ENCODE measurements around the gene NOCT. TPM values are rescaled to one million over a fixed set of nuclear protein-coding genes. Genes with fewer than 3 reads are reported as not detected.

The NOCT gene
- total RNA-seq, 1 donor from 2014 or later = 6.9 TPM

DNA sequence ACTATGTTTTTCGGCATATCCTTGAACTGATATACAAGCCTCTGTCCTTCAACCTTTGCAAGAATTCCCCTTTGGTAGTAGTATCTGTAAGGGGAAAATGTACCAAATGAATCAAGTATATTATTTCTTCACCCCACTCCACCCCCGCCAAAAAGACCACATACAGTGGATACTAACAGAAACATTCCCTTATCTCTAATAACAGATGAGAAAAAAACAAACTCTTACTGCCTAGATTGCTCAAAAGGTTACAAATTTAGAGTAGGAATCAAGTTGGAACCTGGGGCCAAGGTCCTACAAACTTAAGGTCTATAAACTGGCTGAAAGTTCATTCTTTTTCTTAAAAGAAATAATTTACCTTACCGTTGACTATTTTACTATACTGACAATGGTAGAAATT is 45.0 kb downstream of the NOCT start:
- TF ChIP-seq CTCF (IDR thresholded peaks at IDR 0.05; ENCODE audit: unreplicated experiment) = no peak
- no peak overlapping the region for H3K4me3 Mint-ChIP-seq
- H3K27ac Mint-ChIP-seq = no peak overlapping the region
- no peak for DNase-seq (ENCODE audit: low spot score in 2 of 2, unreplicated experiment in 2 of 2)
- no peaks in the 10 kb centered on the region for H3K9me3 Mint-ChIP-seq
- peaks cover 5% of the 10 kb centered on the region for H3K4me1 Mint-ChIP-seq
- H3K27me3 Mint-ChIP-seq (ENCODE audit: low read depth) = no peaks in the 10 kb centered on the region
- H3K36me3 Mint-ChIP-seq = peaks cover 43% of the 10 kb centered on the region

DNA sequence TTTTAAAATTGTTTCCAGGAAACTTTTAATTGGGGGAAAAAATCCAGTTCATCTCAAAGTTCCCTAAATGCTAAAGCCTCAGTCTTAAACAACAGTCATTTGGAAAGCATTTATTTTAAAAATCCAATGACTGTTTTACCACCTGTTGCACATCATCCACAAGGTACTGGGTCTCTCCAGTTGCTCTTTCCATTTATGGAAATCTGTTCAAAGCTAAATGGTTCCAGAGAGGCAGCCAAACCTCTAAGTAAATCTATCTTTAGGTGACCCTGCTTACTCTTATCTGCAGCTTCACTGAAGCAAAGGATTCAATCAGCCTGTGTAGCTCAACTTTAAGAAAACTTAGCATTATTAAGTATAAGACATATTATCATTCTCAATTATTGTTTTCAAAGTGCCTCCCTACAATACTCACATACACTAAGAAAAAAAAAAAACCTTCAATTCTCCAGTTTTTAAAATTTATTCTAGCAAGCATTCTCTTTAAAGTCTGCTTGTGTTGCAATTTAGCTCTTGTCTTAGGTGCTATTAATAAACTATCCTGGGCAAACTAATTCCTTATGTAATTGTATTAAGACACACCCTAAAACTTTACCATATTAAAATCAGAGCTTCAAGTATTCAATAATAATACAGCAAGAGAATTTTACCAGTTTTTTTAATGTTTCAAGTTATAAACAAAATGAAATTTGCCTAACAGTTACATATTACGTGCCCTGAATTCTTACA is 60.6 kb downstream of the NOCT start:
- H3K36me3 Mint-ChIP-seq = peaks cover 8% of the 10 kb centered on the region
- no peak for TF ChIP-seq CTCF (IDR thresholded peaks at IDR 0.05; ENCODE audit: unreplicated experiment)
- no peak for DNase-seq (ENCODE audit: low spot score in 2 of 2, unreplicated experiment in 2 of 2)
- H3K27me3 Mint-ChIP-seq (ENCODE audit: low read depth) = no peaks in the 10 kb centered on the region
- H3K4me3 Mint-ChIP-seq = no peak overlapping the region
- no peak overlapping the region for H3K27ac Mint-ChIP-seq
- no peaks in the 10 kb centered on the region for H3K9me3 Mint-ChIP-seq
- H3K4me1 Mint-ChIP-seq = peaks cover 15% of the 10 kb centered on the region

GRCh38 chr4:139077567-139078355 is 62.2 kb downstream of the NOCT start:
- Mint-ChIP-seq H3K4me1 (peaks cover 29% of the 10 kb centered on the region), H3K36me3 (peaks cover 3% of the 10 kb centered on the region), H3K27me3 (ENCODE audit: low read depth) (no peaks in the 10 kb centered on the region), H3K9me3 (no peaks in the 10 kb centered on the region), H3K4me3 (no peak overlapping the region), H3K27ac (peak overlapping the region; percentile 51)
- no peak for TF ChIP-seq CTCF (IDR thresholded peaks at IDR 0.05; ENCODE audit: unreplicated experiment)
- DNase-seq (ENCODE audit: low spot score in 2 of 2, unreplicated experiment in 2 of 2) = no peak

DNA sequence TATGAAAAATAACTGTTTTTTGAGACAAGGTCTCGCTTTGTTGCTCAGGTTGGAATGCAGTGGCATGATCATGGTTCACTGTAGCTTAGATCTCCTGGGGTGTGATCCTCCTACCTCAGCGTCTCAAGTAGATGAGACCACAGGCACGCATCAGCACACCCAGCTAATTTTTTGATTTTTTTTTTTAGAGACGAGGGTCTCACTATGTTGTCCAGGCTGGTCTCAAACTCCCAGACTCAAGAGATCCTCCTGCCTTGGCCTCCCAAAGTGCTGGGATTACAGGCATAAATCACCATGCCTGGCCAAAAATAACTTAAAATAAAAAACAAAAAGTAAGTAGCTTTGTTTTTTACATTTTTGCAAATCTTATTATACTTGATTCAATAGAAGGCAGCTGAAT is 63.3 kb downstream of the NOCT start:
- Mint-ChIP-seq H3K27me3 (ENCODE audit: low read depth) (no peaks in the 10 kb centered on the region), H3K9me3 (no peaks in the 10 kb centered on the region), H3K36me3 (peaks cover 2% of the 10 kb centered on the region), H3K4me3 (no peak overlapping the region), H3K27ac (no peak overlapping the region), H3K4me1 (peaks cover 31% of the 10 kb centered on the region)
- no peak for DNase-seq (ENCODE audit: low spot score in 2 of 2, unreplicated experiment in 2 of 2)
- no peak for TF ChIP-seq CTCF (IDR thresholded peaks at IDR 0.05; ENCODE audit: unreplicated experiment)

DNA sequence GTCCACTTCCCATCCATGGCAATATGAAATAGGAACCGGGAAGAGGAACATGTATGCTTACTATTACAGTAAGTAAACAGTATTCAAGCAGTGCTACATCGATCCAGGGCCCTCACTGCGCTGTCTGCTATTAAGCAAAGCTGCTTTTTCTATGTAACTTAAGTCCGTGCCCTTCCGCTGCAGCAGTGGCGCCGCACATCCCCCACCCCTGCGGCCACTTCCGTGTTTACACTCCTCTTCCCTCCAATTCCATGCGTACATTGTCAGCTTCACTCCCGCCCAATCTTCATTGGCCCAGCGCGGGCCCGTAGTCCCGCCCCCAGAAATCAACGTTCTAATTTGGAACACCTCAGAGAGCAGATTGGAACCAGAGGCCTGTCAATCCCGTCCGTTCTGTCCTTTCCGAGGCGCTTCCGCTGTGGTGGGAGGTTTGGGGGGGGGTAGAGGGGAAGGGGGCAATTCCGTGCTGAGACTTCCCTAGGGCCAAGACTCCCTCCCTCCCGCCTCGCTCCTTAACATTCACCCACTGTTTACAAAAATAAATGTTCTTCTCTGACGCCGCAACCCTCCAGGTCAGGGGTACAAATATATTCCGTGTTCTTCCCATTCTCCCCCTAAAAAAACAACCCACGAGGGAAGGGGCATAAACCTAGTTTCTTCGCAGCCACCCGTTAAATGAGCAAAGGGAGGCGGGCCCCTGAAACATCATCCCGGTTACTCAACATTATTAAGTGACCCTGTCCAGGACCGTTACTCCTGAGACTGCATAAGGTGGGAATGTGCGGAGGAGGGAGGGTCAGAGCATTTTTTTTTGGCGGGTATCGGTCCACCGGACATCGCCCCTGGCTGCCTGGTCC is 67.4 kb downstream of the NOCT start:
- Mint-ChIP-seq H3K27ac (peak overlapping the region; percentile 100), H3K9me3 (no peaks in the 10 kb centered on the region), H3K4me3 (peak overlapping the region; percentile 99), H3K36me3 (no peaks in the 10 kb centered on the region), H3K27me3 (ENCODE audit: low read depth) (no peaks in the 10 kb centered on the region), H3K4me1 (peaks cover 32% of the 10 kb centered on the region)
- DNase-seq (ENCODE audit: low spot score in 2 of 2, unreplicated experiment in 2 of 2) = peak; percentile 73 to 88
- TF ChIP-seq CTCF (IDR thresholded peaks at IDR 0.05; ENCODE audit: unreplicated experiment) = no peak

Data from mesothelial cell of epicardium (in vitro differentiated cells).